NB4 (cell line): ENCODE data around the gene NOL8.

Experiments
- MYC ChIP-seq: IDR thresholded peaks from 2 replicates; pipeline ENCODE4 v1.6.1; 2011; ENCODE audit warnings: low read depth, low read length
- POLR2A ChIP-seq: IDR thresholded peaks from 2 replicates; pipeline ENCODE4 v1.6.1; 2011; ENCODE audit warnings: mild to moderate bottlenecking; ENCODE audit not compliant: insufficient read length; ENCODE audit errors: extremely low read depth
- TF ChIP-seq, protein P1 (sequence below): IDR thresholded peaks from one replicate; pipeline ENCODE4 v1.5.1; 2012; ENCODE audit warnings: low read depth, low read length
- TF ChIP-seq, protein P2 (sequence below): IDR thresholded peaks from 2 replicates; pipeline ENCODE4 v1.6.1; 2011; ENCODE audit warnings: low read depth, low read length

GRCh38 chr9:92253656-92254055 lies 71.5 kb downstream of the NOL8 start:
- TF ChIP-seq POLR2A (no peak), MYC (no peak)
- TF ChIP-seq, protein P1, sequence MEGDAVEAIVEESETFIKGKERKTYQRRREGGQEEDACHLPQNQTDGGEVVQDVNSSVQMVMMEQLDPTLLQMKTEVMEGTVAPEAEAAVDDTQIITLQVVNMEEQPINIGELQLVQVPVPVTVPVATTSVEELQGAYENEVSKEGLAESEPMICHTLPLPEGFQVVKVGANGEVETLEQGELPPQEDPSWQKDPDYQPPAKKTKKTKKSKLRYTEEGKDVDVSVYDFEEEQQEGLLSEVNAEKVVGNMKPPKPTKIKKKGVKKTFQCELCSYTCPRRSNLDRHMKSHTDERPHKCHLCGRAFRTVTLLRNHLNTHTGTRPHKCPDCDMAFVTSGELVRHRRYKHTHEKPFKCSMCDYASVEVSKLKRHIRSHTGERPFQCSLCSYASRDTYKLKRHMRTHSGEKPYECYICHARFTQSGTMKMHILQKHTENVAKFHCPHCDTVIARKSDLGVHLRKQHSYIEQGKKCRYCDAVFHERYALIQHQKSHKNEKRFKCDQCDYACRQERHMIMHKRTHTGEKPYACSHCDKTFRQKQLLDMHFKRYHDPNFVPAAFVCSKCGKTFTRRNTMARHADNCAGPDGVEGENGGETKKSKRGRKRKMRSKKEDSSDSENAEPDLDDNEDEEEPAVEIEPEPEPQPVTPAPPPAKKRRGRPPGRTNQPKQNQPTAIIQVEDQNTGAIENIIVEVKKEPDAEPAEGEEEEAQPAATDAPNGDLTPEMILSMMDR: no peak
- TF ChIP-seq, protein P2, sequence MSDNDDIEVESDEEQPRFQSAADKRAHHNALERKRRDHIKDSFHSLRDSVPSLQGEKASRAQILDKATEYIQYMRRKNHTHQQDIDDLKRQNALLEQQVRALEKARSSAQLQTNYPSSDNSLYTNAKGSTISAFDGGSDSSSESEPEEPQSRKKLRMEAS: no peak
